ENCODE results near the gene GHRH.

Gene GHRH

GRCh38 chr20:37251825-37252477 is 9.7 kb downstream of the GHRH start:
- TF ChIP-seq FOXM1 (IDR thresholded peaks at IDR 0.05; ENCODE audit: borderline replicate concordance, low read depth) (no peak), EP300 (IDR thresholded peaks at IDR 0.05; ENCODE audit: borderline replicate concordance) (no peak), CEBPB (IDR thresholded peaks at IDR 0.05) (no peak), TCF12 (IDR thresholded peaks at IDR 0.05; ENCODE audit: low read depth) (no peak), MAX (IDR thresholded peaks at IDR 0.05) (no peak), RAD21 (IDR thresholded peaks at IDR 0.05; ENCODE audit: low read depth) (no peak), TEAD4 (IDR thresholded peaks at IDR 0.05) (no peak)

- TF ChIP-seq FOXM1 (IDR thresholded peaks at IDR 0.05; ENCODE audit: borderline replicate concordance, low read depth) (no peak), TCF12 (IDR thresholded peaks at IDR 0.05; ENCODE audit: low read depth) (no peak), CEBPB (IDR thresholded peaks at IDR 0.05) (no peak), RAD21 (IDR thresholded peaks at IDR 0.05; ENCODE audit: low read depth) (no peak), ZBTB7A (IDR thresholded peaks at IDR 0.05; ENCODE audit: low read depth) (no peak)
Observed at GRCh38 chr20:37249304-37249703, 12.3 kb downstream of the GHRH start.

- TF ChIP-seq TAF1 (IDR thresholded peaks at IDR 0.05; ENCODE audit: low read depth) (no peak), ZBTB7A (IDR thresholded peaks at IDR 0.05; ENCODE audit: low read depth) (no peak), FOXM1 (IDR thresholded peaks at IDR 0.05; ENCODE audit: borderline replicate concordance, low read depth) (no peak), TEAD4 (IDR thresholded peaks at IDR 0.05) (no peak), EGR1 (IDR thresholded peaks at IDR 0.05) (no peak), CEBPB (IDR thresholded peaks at IDR 0.05) (no peak), MAX (IDR thresholded peaks at IDR 0.05) (no peak), RAD21 (IDR thresholded peaks at IDR 0.05; ENCODE audit: low read depth) (no peak), CREB1 (IDR thresholded peaks at IDR 0.05; ENCODE audit: low read depth) (no peak), EP300 (IDR thresholded peaks at IDR 0.05; ENCODE audit: borderline replicate concordance) (no peak), YY1 (IDR thresholded peaks at IDR 0.05; ENCODE audit: low read depth) (no peak), USF1 (IDR thresholded peaks at IDR 0.05) (no peak), REST (IDR thresholded peaks at IDR 0.05; ENCODE audit: low read depth) (no peak)
Observed at GRCh38 chr20:37247547-37247946, 14.1 kb downstream of the GHRH start.

- TF ChIP-seq RAD21 (IDR thresholded peaks at IDR 0.05; ENCODE audit: low read depth) = no peak
- TF ChIP-seq CEBPB (IDR thresholded peaks at IDR 0.05) = no peak
- TF ChIP-seq EP300 (IDR thresholded peaks at IDR 0.05; ENCODE audit: borderline replicate concordance) = no peak
- no peak for TF ChIP-seq MAX (IDR thresholded peaks at IDR 0.05)
- TF ChIP-seq TEAD4 (IDR thresholded peaks at IDR 0.05) = no peak
- TF ChIP-seq CREB1 (IDR thresholded peaks at IDR 0.05; ENCODE audit: low read depth) = no peak
- TF ChIP-seq TCF12 (IDR thresholded peaks at IDR 0.05; ENCODE audit: low read depth) = no peak
- TF ChIP-seq YY1 (IDR thresholded peaks at IDR 0.05; ENCODE audit: low read depth) = no peak
- no peak for TF ChIP-seq NFIC (IDR thresholded peaks at IDR 0.05)
- TF ChIP-seq ZBTB7A (IDR thresholded peaks at IDR 0.05; ENCODE audit: low read depth) = no peak
Observed at GRCh38 chr20:37246736-37247135, 14.9 kb downstream of the GHRH start.

GRCh38 chr20:37245216-37246150 is 16.1 kb downstream of the GHRH start:
- no peak for TF ChIP-seq REST (IDR thresholded peaks at IDR 0.05; ENCODE audit: low read depth)
- TF ChIP-seq TEAD4 (IDR thresholded peaks at IDR 0.05) = no peak
- no peak for TF ChIP-seq EGR1 (IDR thresholded peaks at IDR 0.05)
- TF ChIP-seq RAD21 (IDR thresholded peaks at IDR 0.05; ENCODE audit: low read depth) = no peak
- TF ChIP-seq TAF1 (IDR thresholded peaks at IDR 0.05; ENCODE audit: low read depth) = no peak
- TF ChIP-seq MAX (IDR thresholded peaks at IDR 0.05) = no peak
